ENCODE data around the gene JDP2. TPM values are rescaled to one million over a fixed set of nuclear protein-coding genes. Genes with fewer than 3 reads are reported as not detected.

The JDP2 gene
- polyA plus RNA-seq, 1 of the 3 experiments (the other 2 are of a cell fraction) = 22.3 TPM

DNA sequence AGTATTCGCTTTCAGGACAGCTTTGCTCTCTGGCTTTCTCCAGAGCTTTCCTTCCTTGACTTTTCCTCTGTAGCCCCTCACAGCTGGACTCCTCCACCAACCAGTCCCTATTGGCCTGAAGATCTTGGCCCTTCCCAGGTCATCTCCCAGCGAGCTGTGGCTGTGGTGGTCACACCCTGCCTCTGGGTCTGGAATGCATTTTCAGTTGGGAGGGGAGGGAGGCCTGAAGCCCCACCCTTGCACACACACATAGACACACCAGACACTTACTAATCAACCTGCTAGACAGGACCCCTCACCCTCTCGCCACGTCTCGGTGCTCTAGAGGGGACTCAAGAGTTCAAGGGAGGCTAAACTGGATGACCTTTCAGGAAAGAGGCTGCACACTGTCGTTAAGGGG lies 13.9 kb downstream of the JDP2 start:
- peaks cover 69% of the 10 kb centered on the region for H4K20me1 ChIP-seq (ENCODE audit: insufficient read depth)
- no peak overlapping the region for H2AFZ ChIP-seq (ENCODE audit: low read depth)
- no peak overlapping the region for H3K27ac ChIP-seq (ENCODE audit: low read depth in 2 of 2, low read length in 1 of 2)
- peaks cover 3% of the 10 kb centered on the region; the same call in 1 of the 2 replicates for H3K79me2 ChIP-seq (ENCODE audit: insufficient read depth)
- H3K9ac ChIP-seq = no peak overlapping the region
- H3K4me2 ChIP-seq = no peak overlapping the region
- TF ChIP-seq ELF1 (IDR thresholded peaks at IDR 0.05) = no peak
- TF ChIP-seq CHD2 (IDR thresholded peaks at IDR 0.05; ENCODE audit: low read length, partially characterized antibody) = no peak
- TF ChIP-seq SMC3 (IDR thresholded peaks at IDR 0.05; ENCODE audit: low read depth, low read length) = no peak
- TF ChIP-seq, protein P1, sequence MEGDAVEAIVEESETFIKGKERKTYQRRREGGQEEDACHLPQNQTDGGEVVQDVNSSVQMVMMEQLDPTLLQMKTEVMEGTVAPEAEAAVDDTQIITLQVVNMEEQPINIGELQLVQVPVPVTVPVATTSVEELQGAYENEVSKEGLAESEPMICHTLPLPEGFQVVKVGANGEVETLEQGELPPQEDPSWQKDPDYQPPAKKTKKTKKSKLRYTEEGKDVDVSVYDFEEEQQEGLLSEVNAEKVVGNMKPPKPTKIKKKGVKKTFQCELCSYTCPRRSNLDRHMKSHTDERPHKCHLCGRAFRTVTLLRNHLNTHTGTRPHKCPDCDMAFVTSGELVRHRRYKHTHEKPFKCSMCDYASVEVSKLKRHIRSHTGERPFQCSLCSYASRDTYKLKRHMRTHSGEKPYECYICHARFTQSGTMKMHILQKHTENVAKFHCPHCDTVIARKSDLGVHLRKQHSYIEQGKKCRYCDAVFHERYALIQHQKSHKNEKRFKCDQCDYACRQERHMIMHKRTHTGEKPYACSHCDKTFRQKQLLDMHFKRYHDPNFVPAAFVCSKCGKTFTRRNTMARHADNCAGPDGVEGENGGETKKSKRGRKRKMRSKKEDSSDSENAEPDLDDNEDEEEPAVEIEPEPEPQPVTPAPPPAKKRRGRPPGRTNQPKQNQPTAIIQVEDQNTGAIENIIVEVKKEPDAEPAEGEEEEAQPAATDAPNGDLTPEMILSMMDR (IDR thresholded peaks at IDR 0.05) = no peak
- TF ChIP-seq MEF2A (IDR thresholded peaks at IDR 0.05; ENCODE audit: borderline replicate concordance, low read depth) = no peak
- TF ChIP-seq RXRA (IDR thresholded peaks at IDR 0.05; ENCODE audit: borderline replicate concordance, low read depth) = no peak
- H3F3A ChIP-seq (replicated peaks; ENCODE audit: insufficient read depth) = no peaks in the 10 kb centered on the region
- no peaks in the 10 kb centered on the region for H3K9me2 ChIP-seq
- H3K4me3 ChIP-seq (ENCODE audit: low read depth in 2 of 2, low read length in 1 of 2) = no peak overlapping the region
- ChIA-PET POLR2A (no interaction called here), CTCF (interaction anchor here (0.8 to 3.1 kb wide), 3 partner anchors 47 to 136 kb away, joined by 3 to 10 read pairs (median 5); no protein-coding TSS in a partner anchor)
- no peak for DNase-seq
- 98% methylated on average over 6 of the region's 6 CpGs for WGBS (ENCODE audit: low lambda C conversion rate)
- peaks cover 0 to 22% of the 10 kb centered on the region in 2 experiments; a peak in 1 of 4 replicates for H3K4me1 ChIP-seq (ENCODE audit: control insufficient read depth in 1 of 2, insufficient read depth in 2 of 2, low read depth in 1 of 2, low read length in 1 of 2)
- peaks cover 17 to 57% of the 10 kb centered on the region in 2 experiments for H3K36me3 ChIP-seq (replicated peaks in 1 of 2; ENCODE audit: control insufficient read depth in 1 of 2, insufficient read depth in 2 of 2, low read length in 1 of 2)
- H3K27me3 ChIP-seq (ENCODE audit: insufficient read depth) = no peaks in the 10 kb centered on the region
- no peaks in the 10 kb centered on the region for H3K9me3 ChIP-seq

DNA sequence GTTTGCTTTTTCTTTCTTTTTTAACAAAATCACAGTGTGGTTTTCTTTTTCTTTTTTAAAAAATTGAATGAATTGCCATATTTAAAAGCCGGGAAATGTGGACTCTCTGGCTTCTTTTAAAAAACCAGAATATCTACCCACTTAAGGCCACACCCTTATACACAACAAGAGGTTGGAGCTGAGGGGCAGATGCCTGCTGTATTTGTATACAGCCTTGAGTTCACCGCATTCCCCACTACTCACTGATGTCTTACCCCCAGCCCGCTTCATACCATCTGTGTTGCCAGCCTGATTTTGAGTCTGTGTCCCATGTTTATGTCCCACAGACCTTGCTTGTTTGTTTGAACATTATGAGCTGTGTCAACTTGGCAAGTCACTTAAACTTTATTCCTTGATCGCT lies 14.3 kb downstream of the JDP2 start:
- no peaks in the 10 kb centered on the region for H3K9me3 ChIP-seq
- no peak overlapping the region for H3K4me2 ChIP-seq
- no peak for TF ChIP-seq SMC3 (IDR thresholded peaks at IDR 0.05; ENCODE audit: low read depth, low read length)
- no peak for TF ChIP-seq FOXM1 (IDR thresholded peaks at IDR 0.05; ENCODE audit: low read depth)
- no peak for TF ChIP-seq EZH2phosphoT487 (IDR thresholded peaks at IDR 0.05; ENCODE audit: borderline replicate concordance, low read depth)
- TF ChIP-seq, protein P2, sequence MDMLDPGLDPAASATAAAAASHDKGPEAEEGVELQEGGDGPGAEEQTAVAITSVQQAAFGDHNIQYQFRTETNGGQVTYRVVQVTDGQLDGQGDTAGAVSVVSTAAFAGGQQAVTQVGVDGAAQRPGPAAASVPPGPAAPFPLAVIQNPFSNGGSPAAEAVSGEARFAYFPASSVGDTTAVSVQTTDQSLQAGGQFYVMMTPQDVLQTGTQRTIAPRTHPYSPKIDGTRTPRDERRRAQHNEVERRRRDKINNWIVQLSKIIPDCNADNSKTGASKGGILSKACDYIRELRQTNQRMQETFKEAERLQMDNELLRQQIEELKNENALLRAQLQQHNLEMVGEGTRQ (IDR thresholded peaks at IDR 0.05; ENCODE audit: borderline replicate concordance, low read depth, low read length) = no peak
- TF ChIP-seq, protein P3, sequence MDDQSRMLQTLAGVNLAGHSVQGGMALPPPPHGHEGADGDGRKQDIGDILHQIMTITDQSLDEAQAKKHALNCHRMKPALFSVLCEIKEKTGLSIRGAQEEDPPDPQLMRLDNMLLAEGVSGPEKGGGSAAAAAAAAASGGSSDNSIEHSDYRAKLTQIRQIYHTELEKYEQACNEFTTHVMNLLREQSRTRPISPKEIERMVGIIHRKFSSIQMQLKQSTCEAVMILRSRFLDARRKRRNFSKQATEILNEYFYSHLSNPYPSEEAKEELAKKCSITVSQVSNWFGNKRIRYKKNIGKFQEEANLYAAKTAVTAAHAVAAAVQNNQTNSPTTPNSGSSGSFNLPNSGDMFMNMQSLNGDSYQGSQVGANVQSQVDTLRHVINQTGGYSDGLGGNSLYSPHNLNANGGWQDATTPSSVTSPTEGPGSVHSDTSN (IDR thresholded peaks at IDR 0.05) = no peak
- TF ChIP-seq, protein P1 (IDR thresholded peaks at IDR 0.05) = no peak
- TF ChIP-seq, protein P4, sequence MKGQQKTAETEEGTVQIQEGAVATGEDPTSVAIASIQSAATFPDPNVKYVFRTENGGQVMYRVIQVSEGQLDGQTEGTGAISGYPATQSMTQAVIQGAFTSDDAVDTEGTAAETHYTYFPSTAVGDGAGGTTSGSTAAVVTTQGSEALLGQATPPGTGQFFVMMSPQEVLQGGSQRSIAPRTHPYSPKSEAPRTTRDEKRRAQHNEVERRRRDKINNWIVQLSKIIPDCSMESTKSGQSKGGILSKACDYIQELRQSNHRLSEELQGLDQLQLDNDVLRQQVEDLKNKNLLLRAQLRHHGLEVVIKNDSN (IDR thresholded peaks at IDR 0.05; ENCODE audit: borderline replicate concordance, low read depth) = no peak
- no peak for TF ChIP-seq YY1 (IDR thresholded peaks at IDR 0.05; ENCODE audit: low read depth)
- no peak for TF ChIP-seq GATA2 (CRISPR knock-in tag; IDR thresholded peaks at IDR 0.05)
- TF ChIP-seq FOXJ3 (CRISPR knock-in tag; IDR thresholded peaks at IDR 0.05) = no peak
- no peak for TF ChIP-seq RCOR1 (IDR thresholded peaks at IDR 0.05; ENCODE audit: low read length)
- CTCF ChIA-PET = interaction anchor here (0.8 to 3.1 kb wide), 3 partner anchors 46 to 135 kb away, joined by 3 to 10 read pairs (median 5); no protein-coding TSS in a partner anchor
- WGBS (ENCODE audit: low lambda C conversion rate) = 100% methylated on average over 4 of the region's 4 CpGs
- POLR2A ChIA-PET = no interaction called here
- peaks cover 3% of the 10 kb centered on the region; the same call in 1 of the 2 replicates for H3K79me2 ChIP-seq (ENCODE audit: insufficient read depth)
- peaks cover 0 to 17% of the 10 kb centered on the region in 2 experiments; a peak in 1 of 4 replicates for H3K4me1 ChIP-seq (ENCODE audit: control insufficient read depth in 1 of 2, insufficient read depth in 2 of 2, low read depth in 1 of 2, low read length in 1 of 2)
- H2AFZ ChIP-seq (ENCODE audit: low read depth) = no peak overlapping the region
- H3K27ac ChIP-seq (ENCODE audit: low read depth in 2 of 2, low read length in 1 of 2) = no peak overlapping the region
- peaks cover 17 to 59% of the 10 kb centered on the region in 2 experiments for H3K36me3 ChIP-seq (replicated peaks in 1 of 2; ENCODE audit: control insufficient read depth in 1 of 2, insufficient read depth in 2 of 2, low read length in 1 of 2)
- H3K27me3 ChIP-seq (ENCODE audit: insufficient read depth) = no peaks in the 10 kb centered on the region
- H3K4me3 ChIP-seq (ENCODE audit: low read depth in 2 of 2, low read length in 1 of 2) = no peak overlapping the region
- H3K9me2 ChIP-seq = no peaks in the 10 kb centered on the region
- no peaks in the 10 kb centered on the region for H3F3A ChIP-seq (replicated peaks; ENCODE audit: insufficient read depth)
- H3K9ac ChIP-seq = no peak overlapping the region
- DNase-seq = no peak
- H4K20me1 ChIP-seq (ENCODE audit: insufficient read depth) = peaks cover 69% of the 10 kb centered on the region

Data from SK-N-SH (cell line).